ENCODE data around the gene GDF10.

GDF10 gene

DNA sequence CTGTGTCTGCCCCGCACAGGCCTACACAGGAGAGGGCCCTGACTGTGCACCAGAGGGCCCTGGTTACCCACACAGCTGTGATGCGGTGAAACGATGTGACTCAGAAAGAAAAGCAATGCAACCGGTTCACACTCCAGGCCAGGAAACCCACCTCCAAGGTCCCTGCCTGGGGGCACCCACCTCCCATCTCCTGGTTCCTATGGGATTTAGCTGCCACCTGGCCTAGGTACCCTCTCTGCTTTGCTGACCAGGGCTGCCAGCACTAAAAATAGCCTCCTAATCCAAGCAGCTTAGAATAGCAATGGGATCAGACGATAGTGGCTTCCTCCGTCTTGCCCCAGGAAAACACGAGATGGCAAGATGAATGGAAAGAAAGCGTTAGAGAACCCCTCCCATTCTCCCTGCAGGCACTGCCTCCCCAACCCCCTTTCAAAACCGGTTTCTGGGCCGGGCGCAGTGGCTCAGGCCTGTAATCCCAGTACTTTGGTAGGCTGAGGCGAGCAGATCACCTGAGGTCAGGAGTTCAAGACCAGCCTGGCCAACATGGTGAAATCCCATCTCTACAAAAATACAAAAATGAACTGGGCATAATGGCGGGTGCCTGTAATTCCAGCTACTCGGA, 60.5 kb downstream of the GDF10 start:
- H3K27ac ChIP-seq: no peak overlapping the region
- TF ChIP-seq ZFX (IDR thresholded peaks at IDR 0.05; ENCODE audit: borderline replicate concordance): no peak
- TF ChIP-seq, protein P1, sequence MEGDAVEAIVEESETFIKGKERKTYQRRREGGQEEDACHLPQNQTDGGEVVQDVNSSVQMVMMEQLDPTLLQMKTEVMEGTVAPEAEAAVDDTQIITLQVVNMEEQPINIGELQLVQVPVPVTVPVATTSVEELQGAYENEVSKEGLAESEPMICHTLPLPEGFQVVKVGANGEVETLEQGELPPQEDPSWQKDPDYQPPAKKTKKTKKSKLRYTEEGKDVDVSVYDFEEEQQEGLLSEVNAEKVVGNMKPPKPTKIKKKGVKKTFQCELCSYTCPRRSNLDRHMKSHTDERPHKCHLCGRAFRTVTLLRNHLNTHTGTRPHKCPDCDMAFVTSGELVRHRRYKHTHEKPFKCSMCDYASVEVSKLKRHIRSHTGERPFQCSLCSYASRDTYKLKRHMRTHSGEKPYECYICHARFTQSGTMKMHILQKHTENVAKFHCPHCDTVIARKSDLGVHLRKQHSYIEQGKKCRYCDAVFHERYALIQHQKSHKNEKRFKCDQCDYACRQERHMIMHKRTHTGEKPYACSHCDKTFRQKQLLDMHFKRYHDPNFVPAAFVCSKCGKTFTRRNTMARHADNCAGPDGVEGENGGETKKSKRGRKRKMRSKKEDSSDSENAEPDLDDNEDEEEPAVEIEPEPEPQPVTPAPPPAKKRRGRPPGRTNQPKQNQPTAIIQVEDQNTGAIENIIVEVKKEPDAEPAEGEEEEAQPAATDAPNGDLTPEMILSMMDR (IDR thresholded peaks at IDR 0.05): no peak

DNA sequence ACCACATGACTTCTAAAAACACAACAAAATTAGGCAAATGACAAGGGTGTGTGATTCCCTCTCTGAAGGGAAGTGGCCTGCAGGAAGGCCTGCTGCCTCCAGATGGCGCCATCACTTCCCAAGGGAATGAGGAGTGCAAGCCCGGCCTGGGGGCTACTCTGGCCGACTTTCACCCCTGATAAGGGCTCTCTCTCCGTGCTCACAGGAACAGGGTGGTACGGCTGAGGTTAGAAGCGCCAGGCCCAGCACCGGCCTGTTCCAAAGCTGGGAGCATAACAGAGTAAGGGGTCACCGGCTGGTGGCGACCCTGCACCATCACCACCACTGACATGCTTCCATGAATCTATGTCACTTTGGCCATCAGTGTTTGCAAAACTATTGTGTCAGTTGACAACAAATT, 61.3 kb downstream of the GDF10 start:
- no peak for TF ChIP-seq ZFX (IDR thresholded peaks at IDR 0.05; ENCODE audit: borderline replicate concordance)
- TF ChIP-seq, protein P1 (IDR thresholded peaks at IDR 0.05): peak; percentile 89
- no peak overlapping the region for H3K27ac ChIP-seq

DNA sequence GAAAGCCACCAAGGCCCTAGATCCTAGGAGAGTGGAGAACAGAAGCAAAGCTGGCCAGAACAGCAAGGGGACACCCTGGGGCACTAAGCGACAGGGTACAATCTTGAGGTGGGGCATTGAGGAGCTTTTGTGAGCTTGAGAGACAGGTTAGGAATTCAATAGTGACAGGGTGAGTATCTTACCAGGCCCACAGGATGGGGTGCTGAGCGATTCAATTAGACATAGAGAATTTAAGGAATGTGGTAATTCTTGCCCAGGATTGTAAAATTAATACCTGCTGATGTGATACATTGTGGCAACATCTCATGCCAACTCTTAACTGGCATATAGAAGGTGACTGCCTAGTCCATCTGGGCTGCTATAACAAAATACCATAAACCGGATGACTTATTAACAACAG, 62.2 kb downstream of the GDF10 start:
- TF ChIP-seq, protein P1 (IDR thresholded peaks at IDR 0.05): no peak
- no peak for TF ChIP-seq ZFX (IDR thresholded peaks at IDR 0.05; ENCODE audit: borderline replicate concordance)
- H3K27ac ChIP-seq: no peak overlapping the region
